Measurements from ENCODE around the gene GFOD1. TPM values are rescaled to one million over a fixed set of nuclear protein-coding genes. Genes with fewer than 3 reads are reported as not detected.
"Not testable (repeated sequence)": the region's sequence is repeated elsewhere in the genome, so short reads cannot be mapped to it uniquely, and the experiment has no call there.

GFOD1 gene
- total and polyA plus RNA-seq, 7 donors: 5.9 to 34.2 (median 16.7) TPM

GRCh38 chr6:13463328-13463717 lies 24.1 kb downstream of the GFOD1 start:
- Histone ChIP-seq H3K4me3 (no peak overlapping the region), H3K4me1 (peaks cover 27% of the 10 kb centered on the region), H3K27ac (no peak overlapping the region), H3K36me3 (ENCODE audit: insufficient read depth in 1 of 2, low read depth in 1 of 2) (peaks cover 0 to 5% of the 10 kb centered on the region in 2 donors), H3K27me3 (ENCODE audit: insufficient read depth in 3 of 3, low read length in 2 of 3) (no peaks in the 10 kb centered on the region), H3K9me3 (no peaks in the 10 kb centered on the region)
- TF ChIP-seq CTCF (IDR thresholded peaks at IDR 0.05): no peak
- DNase-seq: no peak
- 79 to 82% (median 80%) methylated on average over 8 of the region's 8 CpGs for WGBS, 3 donors
- intact Hi-C loops (cut with DNase I): no loop called here
- ATAC-seq: no peak

- H3K27me3 ChIP-seq (ENCODE audit: insufficient read depth in 3 of 3, low read length in 2 of 3): no peaks in the 10 kb centered on the region
- H3K36me3 ChIP-seq (ENCODE audit: insufficient read depth in 1 of 2, low read depth in 1 of 2): peaks cover 0 to 5% of the 10 kb centered on the region in 2 donors
- no peak overlapping the region for H3K4me3 ChIP-seq
- WGBS, 3 donors: 79 to 80% (median 80%) methylated on average over 12 of the region's 12 CpGs
- intact Hi-C loops (cut with DNase I): no loop called here
- TF ChIP-seq CTCF (IDR thresholded peaks at IDR 0.05): no peak
- H3K4me1 ChIP-seq: peaks cover 28% of the 10 kb centered on the region
- H3K9me3 ChIP-seq: no peaks in the 10 kb centered on the region
- DNase-seq: no peak
- no peak overlapping the region for H3K27ac ChIP-seq
- no peak for ATAC-seq
Measured at GRCh38 chr6:13462458-13463327, 24.7 kb downstream of the GFOD1 start.

GRCh38 chr6:13461805-13462204 lies 25.6 kb downstream of the GFOD1 start:
- ATAC-seq (peak in 2 of 4 donors; percentile 42 to 43), DNase-seq (no peak)
- intact Hi-C loops (cut with DNase I): no loop called here
- H3K4me1 ChIP-seq: peaks cover 25% of the 10 kb centered on the region
- H3K27ac ChIP-seq: no peak overlapping the region
- 80 to 95% (median 84%) methylated on average over 6 of the region's 6 CpGs for WGBS, 3 donors
- no peak overlapping the region for H3K4me3 ChIP-seq
- peaks cover 0 to 5% of the 10 kb centered on the region in 2 donors for H3K36me3 ChIP-seq (ENCODE audit: insufficient read depth in 1 of 2, low read depth in 1 of 2)
- no peaks in the 10 kb centered on the region for H3K27me3 ChIP-seq (ENCODE audit: insufficient read depth in 3 of 3, low read length in 2 of 3)
- no peak for TF ChIP-seq CTCF (IDR thresholded peaks at IDR 0.05)
- no peaks in the 10 kb centered on the region for H3K9me3 ChIP-seq

- intact Hi-C loops (cut with DNase I): no loop called here
- Histone ChIP-seq H3K27ac (no peak overlapping the region), H3K27me3 (ENCODE audit: insufficient read depth in 3 of 3, low read length in 2 of 3) (no peaks in the 10 kb centered on the region), H3K9me3 (no peaks in the 10 kb centered on the region), H3K4me3 (no peak overlapping the region), H3K36me3 (ENCODE audit: insufficient read depth in 1 of 2, low read depth in 1 of 2) (peaks cover 0 to 5% of the 10 kb centered on the region in 2 donors), H3K4me1 (peaks cover 20% of the 10 kb centered on the region)
- DNase-seq (no peak), ATAC-seq (no peak)
- no peak for TF ChIP-seq CTCF (IDR thresholded peaks at IDR 0.05)
- 92 to 98% (median 93%) methylated on average over 4 of the region's 4 CpGs for WGBS, 3 donors
Measured at GRCh38 chr6:13461307-13461706, 26.1 kb downstream of the GFOD1 start.

- H3K4me1 ChIP-seq: peaks cover 18% of the 10 kb centered on the region
- ATAC-seq; H3K27ac ChIP-seq; H3K27me3 ChIP-seq (ENCODE audit: insufficient read depth in 3 of 3, low read length in 2 of 3); DNase-seq; H3K4me3 ChIP-seq; intact Hi-C loops (cut with DNase I); H3K9me3 ChIP-seq; H3K36me3 ChIP-seq (ENCODE audit: insufficient read depth in 1 of 2, low read depth in 1 of 2): not testable (repeated sequence)
- WGBS, 3 donors: 74 to 97% (median 77%) methylated on average over 2 of the region's 2 CpGs
Measured at GRCh38 chr6:13460289-13460688, 27.1 kb downstream of the GFOD1 start.

Data from psoas muscle (tissue), 8 donors.